ENCODE results near the gene CMC2. TPM values are rescaled to one million over a fixed set of nuclear protein-coding genes. Genes with fewer than 3 reads are reported as not detected.

Gene CMC2
- total RNA-seq, 2 experiments from 2014 or later = 93.3 to 136 TPM

DNA sequence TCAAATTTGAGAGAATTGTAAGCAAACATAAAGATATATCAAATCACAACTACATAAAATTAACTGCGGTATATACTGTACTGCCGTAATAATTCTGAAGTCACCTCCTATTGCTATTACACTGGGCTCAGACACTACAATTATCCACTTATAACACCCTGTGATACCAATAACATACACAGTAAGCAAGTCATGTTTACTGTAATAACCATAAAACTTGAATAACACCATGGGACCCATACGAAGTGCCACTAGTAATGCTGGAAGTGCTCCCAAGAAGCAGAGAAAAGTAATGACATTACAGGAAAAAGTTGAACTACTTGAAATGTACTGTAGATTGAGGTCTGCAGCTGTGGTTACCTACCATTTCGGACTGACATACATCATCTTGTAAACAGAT lies 24.0 kb downstream of the CMC2 start:
- H3K4me3 Mint-ChIP-seq = no peak overlapping the region
- H3K9me3 Mint-ChIP-seq (ENCODE audit: low read depth) = no peaks in the 10 kb centered on the region
- H3K4me1 Mint-ChIP-seq = peaks cover 17% of the 10 kb centered on the region
- no peak overlapping the region for H3K27ac Mint-ChIP-seq
- DNase-seq (no peak), ATAC-seq (no peak)
- no peaks in the 10 kb centered on the region for H3K27me3 Mint-ChIP-seq
- peaks cover 25% of the 10 kb centered on the region for H3K36me3 Mint-ChIP-seq
- CTCF ChIA-PET = no interaction called here

DNA sequence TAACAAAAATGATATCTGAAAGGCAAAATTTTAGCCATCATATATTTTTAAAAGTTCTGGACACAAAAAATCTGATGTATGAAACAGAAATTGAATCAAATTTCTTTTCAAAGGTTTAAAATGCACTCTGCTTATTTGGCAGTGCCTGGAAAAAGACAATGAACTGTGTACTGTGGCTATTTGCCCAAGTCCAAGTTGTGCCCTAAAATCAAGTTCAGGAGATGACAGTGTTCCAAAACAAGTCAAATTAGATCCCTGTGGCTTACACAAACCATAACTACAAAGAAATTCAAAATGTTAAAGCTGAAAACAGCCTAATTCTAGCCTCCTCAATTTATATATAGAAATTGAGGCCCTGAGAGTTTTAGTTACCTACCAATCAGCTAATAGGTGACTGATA lies 25.6 kb downstream of the CMC2 start:
- ATAC-seq = no peak

DNA sequence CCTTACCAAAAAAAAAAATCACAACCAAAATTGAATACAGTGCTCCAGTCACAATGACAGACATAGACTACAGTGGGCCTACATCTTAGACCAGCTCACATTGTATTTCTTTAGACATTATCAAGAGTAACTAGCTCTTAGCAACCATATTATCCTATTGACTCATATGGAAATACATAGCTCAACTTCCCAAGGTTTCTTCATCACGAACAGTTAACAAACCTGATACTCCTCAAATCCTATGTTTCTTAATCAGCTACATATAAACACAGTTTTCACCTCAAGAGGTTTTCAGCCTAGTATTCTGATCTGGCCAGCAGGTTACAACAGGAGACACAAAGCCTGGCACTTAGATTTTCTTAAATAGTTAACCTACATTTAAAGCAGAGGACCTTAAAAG lies 29.7 kb downstream of the CMC2 start:
- ATAC-seq (no peak), DNase-seq (no peak)
- Mint-ChIP-seq H3K36me3 (peaks cover 29% of the 10 kb centered on the region), H3K27ac (no peak overlapping the region), H3K9me3 (ENCODE audit: low read depth) (no peaks in the 10 kb centered on the region), H3K27me3 (no peaks in the 10 kb centered on the region), H3K4me3 (no peak overlapping the region), H3K4me1 (peaks cover 2% of the 10 kb centered on the region)
- CTCF ChIA-PET = interaction anchor here (1.4 kb wide), 1 partner anchor 9 kb away, joined by 5 read pairs; no protein-coding TSS in a partner anchor

More for the DNA sequence above, 25.6 kb downstream of the CMC2 start:
- DNase-seq = no peak
- H3K9me3 Mint-ChIP-seq (ENCODE audit: low read depth) = no peaks in the 10 kb centered on the region
- no peaks in the 10 kb centered on the region for H3K27me3 Mint-ChIP-seq
- H3K27ac Mint-ChIP-seq = no peak overlapping the region
- H3K36me3 Mint-ChIP-seq = peaks cover 22% of the 10 kb centered on the region
- CTCF ChIA-PET = no interaction called here
- no peak overlapping the region for H3K4me3 Mint-ChIP-seq
- H3K4me1 Mint-ChIP-seq = peaks cover 9% of the 10 kb centered on the region

DNA sequence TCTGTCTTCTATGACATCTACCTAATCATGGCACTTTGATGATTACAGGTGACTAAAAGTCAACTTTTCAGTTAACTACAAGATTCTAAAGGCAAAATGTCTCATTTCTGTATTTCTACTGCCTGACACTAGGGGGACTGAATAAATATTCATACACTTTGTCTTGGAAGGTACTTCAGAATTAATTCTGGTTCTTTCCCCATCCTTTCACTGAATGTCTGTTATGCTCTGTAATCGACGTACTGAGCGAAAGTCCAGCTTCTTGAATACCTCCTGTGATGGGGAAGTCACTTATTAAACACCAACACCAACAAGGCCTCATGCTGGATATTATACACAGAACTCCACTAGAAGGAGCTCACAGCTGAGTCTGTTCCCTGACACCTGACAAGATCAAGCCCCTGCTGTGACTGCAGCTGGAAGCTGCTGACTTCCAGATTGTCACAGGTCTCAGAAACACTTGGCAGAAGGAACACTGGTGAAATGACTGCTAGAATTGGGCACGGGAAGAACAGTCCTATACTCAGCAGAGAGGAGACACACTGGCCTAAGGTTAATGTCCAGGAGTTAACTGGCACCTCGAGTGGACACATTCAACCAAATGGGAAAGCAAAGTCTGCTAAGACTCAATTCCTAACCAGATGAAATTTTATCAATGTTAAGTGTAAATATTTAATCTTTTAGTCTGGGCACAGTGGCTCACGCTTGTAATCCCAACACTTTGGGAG lies 31.9 kb downstream of the CMC2 start:
- ATAC-seq = no peak
- Mint-ChIP-seq H3K4me3 (no peak overlapping the region), H3K27me3 (no peaks in the 10 kb centered on the region), H3K4me1 (no peaks in the 10 kb centered on the region), H3K9me3 (ENCODE audit: low read depth) (no peaks in the 10 kb centered on the region), H3K27ac (no peak overlapping the region), H3K36me3 (peaks cover 24% of the 10 kb centered on the region)
- CTCF ChIA-PET = interaction anchor here (0.7 to 1.7 kb wide), 2 partner anchors 9 to 61 kb away, joined by 3 to 7 read pairs; partner anchors contain the start of gene ATMIN
- no peak for DNase-seq

DNA sequence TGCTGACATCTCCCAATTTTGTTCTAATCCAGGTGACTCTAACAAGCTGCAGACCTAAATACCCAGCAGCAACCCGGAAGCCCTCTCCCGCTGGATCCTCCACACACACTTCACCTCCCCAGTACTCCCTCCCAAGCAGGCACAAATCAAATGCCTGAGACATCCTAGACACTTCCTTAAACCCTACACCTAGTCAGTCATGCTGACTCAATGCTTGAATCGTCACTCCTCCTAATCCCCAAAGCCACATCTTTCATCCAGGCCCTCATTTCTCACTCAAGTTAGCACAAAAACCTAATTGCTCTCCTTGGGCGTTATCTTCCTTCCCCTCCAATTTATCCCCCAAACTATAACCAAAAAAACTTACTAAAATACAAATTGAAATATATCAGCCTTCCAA lies 32.7 kb downstream of the CMC2 start:
- Mint-ChIP-seq H3K4me1 (no peaks in the 10 kb centered on the region), H3K9me3 (ENCODE audit: low read depth) (no peaks in the 10 kb centered on the region), H3K36me3 (peaks cover 26% of the 10 kb centered on the region), H3K27ac (no peak overlapping the region), H3K4me3 (no peak overlapping the region), H3K27me3 (no peaks in the 10 kb centered on the region)
- no peak for DNase-seq
- ATAC-seq = no peak
- CTCF ChIA-PET = no interaction called here

DNA sequence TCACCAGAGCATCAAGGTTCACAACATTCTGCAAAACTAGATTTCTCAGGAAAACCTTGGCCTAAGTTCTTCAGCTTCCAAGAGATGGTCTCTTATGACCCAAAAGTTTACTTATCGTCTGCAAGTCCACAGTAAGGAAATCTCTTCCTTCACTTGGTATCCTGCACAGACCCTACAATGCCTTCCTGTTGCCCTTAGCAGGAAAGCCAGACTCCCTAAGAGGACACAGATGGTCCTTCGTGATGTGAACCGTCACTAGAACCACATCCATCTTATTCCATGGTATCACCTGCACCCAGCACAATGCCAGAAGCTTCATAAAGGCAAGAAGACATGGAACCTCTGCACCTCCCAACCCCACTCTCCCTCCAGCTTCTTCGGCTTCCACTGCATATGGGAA lies 34.1 kb downstream of the CMC2 start:
- ATAC-seq = no peak
- DNase-seq = no peak
- no peak overlapping the region for H3K27ac Mint-ChIP-seq
- H3K36me3 Mint-ChIP-seq = peaks cover 28% of the 10 kb centered on the region
- H3K9me3 Mint-ChIP-seq (ENCODE audit: low read depth) = no peaks in the 10 kb centered on the region
- CTCF ChIA-PET = no interaction called here
- no peaks in the 10 kb centered on the region for H3K27me3 Mint-ChIP-seq
- H3K4me3 Mint-ChIP-seq = no peak overlapping the region
- H3K4me1 Mint-ChIP-seq = no peaks in the 10 kb centered on the region

DNA sequence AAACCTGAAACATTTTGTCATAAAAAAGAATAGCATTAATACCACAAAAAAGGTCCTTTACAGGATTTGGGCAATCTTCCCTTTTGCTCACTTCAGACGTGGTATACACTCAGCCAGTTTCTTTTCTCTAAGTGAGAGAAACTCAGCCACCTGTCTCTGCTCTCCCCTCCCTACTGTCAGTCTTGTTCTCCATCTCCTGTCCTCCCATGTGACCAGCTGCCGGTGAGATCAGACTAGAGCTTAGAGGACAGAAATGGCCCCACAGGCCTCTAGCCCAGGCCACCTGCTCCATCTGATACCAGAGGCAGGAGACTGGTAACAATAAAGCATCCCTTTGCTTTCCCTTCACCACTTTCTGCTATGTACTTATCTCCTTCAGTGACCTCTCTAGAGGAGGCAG lies 34.9 kb downstream of the CMC2 start:
- H3K27ac Mint-ChIP-seq = no peak overlapping the region
- no peaks in the 10 kb centered on the region for H3K9me3 Mint-ChIP-seq (ENCODE audit: low read depth)
- CTCF ChIA-PET = no interaction called here
- H3K4me3 Mint-ChIP-seq = no peak overlapping the region
- ATAC-seq (no peak), DNase-seq (no peak)
- H3K36me3 Mint-ChIP-seq = peaks cover 29% of the 10 kb centered on the region
- no peaks in the 10 kb centered on the region for H3K27me3 Mint-ChIP-seq
- no peaks in the 10 kb centered on the region for H3K4me1 Mint-ChIP-seq

DNA sequence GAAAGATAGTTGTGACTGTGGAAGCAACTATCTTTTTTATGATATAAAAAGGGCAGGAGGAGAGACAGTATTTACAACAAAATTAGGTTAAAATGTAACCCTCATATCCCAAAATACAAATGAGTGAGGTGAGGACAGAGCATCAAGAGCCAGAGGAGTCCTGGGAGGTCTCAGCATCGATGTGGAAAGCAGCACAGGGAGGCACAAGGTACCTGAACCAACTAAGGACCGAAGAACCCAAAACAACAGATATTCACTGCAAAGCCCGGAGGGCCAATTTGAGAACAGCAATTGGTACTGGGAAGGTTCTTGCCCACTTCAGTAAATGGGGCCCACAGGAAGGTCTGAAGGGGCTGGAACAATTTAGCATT lies 37.6 kb downstream of the CMC2 start:
- Mint-ChIP-seq H3K27ac (no peak overlapping the region), H3K27me3 (no peaks in the 10 kb centered on the region), H3K4me3 (no peak overlapping the region), H3K36me3 (peaks cover 19% of the 10 kb centered on the region), H3K9me3 (ENCODE audit: low read depth) (no peaks in the 10 kb centered on the region), H3K4me1 (peaks cover 5% of the 10 kb centered on the region)
- ATAC-seq (no peak), DNase-seq (no peak)
- CTCF ChIA-PET = no interaction called here

DNA sequence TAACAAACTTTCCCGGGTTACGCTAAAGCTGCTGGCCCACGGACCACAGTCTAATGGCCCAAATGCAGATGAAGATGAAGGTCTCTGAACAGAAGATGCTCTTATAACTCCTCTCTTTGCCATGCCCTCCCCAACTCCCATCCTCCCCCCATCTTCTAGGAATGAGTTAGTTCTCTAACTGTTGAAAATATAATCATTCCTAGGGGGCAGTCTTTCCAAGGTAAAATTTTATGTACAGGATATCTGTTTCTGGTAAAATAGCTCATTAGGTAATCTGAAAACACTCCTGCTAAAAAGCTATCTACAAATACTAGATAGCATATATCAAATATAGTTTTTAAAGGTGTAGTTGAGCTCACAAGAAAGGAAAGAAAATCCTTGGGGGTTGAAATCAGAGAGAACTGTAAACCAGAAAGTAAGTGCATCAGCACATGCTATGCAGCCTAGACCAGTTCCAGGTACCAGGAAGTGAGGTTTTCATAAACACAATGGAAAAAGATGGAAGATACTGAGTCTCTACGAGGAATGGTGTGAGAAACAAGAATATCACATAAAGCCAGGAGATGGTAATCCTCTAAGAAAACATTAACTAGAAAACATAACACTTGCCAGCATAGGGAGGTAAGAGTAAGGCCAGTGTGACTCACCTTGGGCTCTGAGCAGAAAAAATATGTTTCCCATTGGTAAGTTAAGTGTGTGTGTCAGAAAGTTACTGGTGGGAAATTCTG lies 38.1 kb downstream of the CMC2 start:
- ATAC-seq = no peak
- CTCF ChIA-PET = no interaction called here
- no peaks in the 10 kb centered on the region for H3K9me3 Mint-ChIP-seq (ENCODE audit: low read depth)
- peaks cover 16% of the 10 kb centered on the region for H3K36me3 Mint-ChIP-seq
- H3K4me1 Mint-ChIP-seq = peaks cover 7% of the 10 kb centered on the region
- DNase-seq = no peak
- no peak overlapping the region for H3K27ac Mint-ChIP-seq
- no peaks in the 10 kb centered on the region for H3K27me3 Mint-ChIP-seq
- H3K4me3 Mint-ChIP-seq = no peak overlapping the region

DNA sequence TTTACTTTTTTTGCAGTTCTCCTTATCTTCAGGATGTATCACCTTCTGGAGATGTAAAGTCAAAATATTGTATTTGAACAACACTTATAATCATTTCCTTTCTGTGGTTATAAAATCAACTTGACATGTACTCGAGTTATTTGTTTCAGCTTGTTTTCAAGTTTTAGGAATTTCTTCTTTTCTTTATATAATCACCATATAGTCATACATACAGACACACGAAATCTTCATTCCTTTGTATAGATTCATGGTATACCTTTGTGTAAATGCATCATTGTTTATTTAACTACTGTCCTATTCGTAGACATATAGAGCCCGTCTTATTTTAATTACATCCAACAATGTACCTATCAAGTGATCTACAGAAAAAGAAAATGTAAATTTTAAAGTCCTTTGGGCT lies 40.1 kb downstream of the CMC2 start:
- Mint-ChIP-seq H3K4me3 (no peak overlapping the region), H3K36me3 (peaks cover 15% of the 10 kb centered on the region), H3K27me3 (no peaks in the 10 kb centered on the region), H3K9me3 (ENCODE audit: low read depth) (no peaks in the 10 kb centered on the region), H3K27ac (no peak overlapping the region), H3K4me1 (peaks cover 7% of the 10 kb centered on the region)
- CTCF ChIA-PET = no interaction called here
- DNase-seq (no peak), ATAC-seq (no peak)

DNA sequence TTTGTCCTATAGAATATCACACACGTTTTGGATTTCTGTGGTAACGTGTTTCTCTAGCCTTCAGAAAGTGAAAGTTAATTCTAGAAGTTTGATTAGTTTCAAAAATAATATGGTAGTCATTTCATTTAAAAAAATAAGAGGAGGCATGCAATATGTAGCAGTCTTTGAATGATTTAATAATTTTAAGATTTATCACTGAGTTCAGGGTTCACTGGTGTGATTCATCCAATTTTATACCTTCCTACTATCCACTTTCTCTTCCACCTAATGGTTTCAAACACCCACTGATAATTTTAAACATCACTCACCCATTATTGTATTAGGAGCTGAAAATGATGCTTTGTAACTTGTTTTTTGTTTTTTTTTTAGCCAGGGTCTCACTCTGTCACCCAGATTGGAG lies 42.3 kb downstream of the CMC2 start:
- Mint-ChIP-seq H3K27ac (no peak overlapping the region), H3K4me3 (no peak overlapping the region), H3K36me3 (peaks cover 11% of the 10 kb centered on the region), H3K9me3 (ENCODE audit: low read depth) (peaks cover 13% of the 10 kb centered on the region), H3K4me1 (peaks cover 7% of the 10 kb centered on the region), H3K27me3 (no peaks in the 10 kb centered on the region)
- CTCF ChIA-PET = no interaction called here
- no peak for DNase-seq
- no peak for ATAC-seq

DNA sequence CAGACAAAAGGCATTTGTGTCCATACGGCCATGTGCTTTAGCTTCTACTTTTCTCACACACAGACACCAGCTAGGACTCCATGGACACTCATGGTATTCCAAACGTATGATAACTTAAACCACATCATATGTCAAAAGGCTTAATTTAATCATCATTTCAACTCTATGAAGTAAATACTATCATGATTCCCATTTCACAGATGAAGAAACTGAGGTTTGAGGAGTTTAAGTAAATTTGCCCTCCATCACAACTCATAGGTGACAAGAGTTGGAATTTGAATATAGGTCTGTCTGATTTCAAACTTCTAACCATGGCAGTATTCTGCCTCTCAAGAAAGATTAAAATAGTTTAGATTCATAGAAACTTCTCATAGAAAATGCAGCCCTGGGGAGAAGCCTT lies 43.8 kb downstream of the CMC2 start:
- H3K27me3 Mint-ChIP-seq = peaks cover under 1% of the 10 kb centered on the region
- DNase-seq (no peak), ATAC-seq (no peak)
- no peak overlapping the region for H3K4me3 Mint-ChIP-seq
- peaks cover 24% of the 10 kb centered on the region for H3K9me3 Mint-ChIP-seq (ENCODE audit: low read depth)
- CTCF ChIA-PET = no interaction called here
- H3K27ac Mint-ChIP-seq = no peak overlapping the region
- H3K4me1 Mint-ChIP-seq = peaks cover 7% of the 10 kb centered on the region
- peaks cover 9% of the 10 kb centered on the region for H3K36me3 Mint-ChIP-seq

DNA sequence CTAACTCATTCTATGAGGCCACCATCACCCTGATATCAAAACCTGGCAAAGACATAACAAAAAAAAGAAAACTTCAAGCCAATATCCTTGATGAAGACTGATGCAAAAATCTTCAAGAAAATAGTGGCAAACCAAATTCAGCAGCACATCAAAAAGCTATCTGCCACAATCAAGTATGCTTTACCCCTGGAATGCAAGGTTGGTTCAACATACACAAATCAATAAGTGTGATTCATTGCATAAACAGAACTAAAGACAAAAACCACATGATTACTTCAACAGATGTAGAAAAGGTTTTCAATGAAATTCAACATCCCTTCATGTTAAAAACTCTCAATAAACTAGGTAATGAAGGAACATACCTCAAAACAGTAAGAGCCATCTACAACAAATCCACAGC lies 48.4 kb downstream of the CMC2 start:
- ATAC-seq (no peak), DNase-seq (no peak)
- Mint-ChIP-seq H3K4me3 (no peak overlapping the region), H3K9me3 (ENCODE audit: low read depth) (peaks cover 38% of the 10 kb centered on the region), H3K27me3 (peaks cover 2% of the 10 kb centered on the region), H3K36me3 (peaks cover 16% of the 10 kb centered on the region), H3K4me1 (no peaks in the 10 kb centered on the region), H3K27ac (no peak overlapping the region)
- CTCF ChIA-PET = no interaction called here

DNA sequence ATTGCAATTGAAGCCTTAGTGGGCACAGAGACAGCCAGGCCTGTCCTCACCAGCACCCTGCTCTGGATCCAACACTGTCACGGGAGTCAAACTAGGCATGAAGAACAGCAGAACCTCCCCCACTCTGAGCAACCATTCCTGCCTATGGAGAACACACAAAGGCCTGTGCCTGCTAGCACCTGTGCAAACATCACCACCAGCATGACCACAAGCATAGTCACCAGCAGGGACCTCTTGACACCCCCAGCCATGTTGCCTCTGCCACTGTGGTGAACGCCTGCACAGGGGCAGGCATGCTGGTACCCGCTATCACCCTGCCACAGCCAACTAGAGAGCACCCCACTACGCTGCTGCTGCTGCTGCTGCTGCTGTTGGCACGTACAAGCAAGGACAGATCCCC lies 51.7 kb downstream of the CMC2 start:
- Mint-ChIP-seq H3K27me3 (peaks cover 5% of the 10 kb centered on the region), H3K36me3 (peaks cover 15% of the 10 kb centered on the region), H3K9me3 (ENCODE audit: low read depth) (peaks cover 30% of the 10 kb centered on the region), H3K4me1 (no peaks in the 10 kb centered on the region), H3K4me3 (no peak overlapping the region), H3K27ac (no peak overlapping the region)
- no peak for DNase-seq
- no peak for ATAC-seq
- CTCF ChIA-PET = no interaction called here
